WTC11 (cell line): ENCODE measurements around the gene GALNT9. TPM values are rescaled to one million over a fixed set of nuclear protein-coding genes. Genes with fewer than 3 reads are reported as not detected.
"Not testable (repeated sequence)": the region's sequence is repeated elsewhere in the genome, so short reads cannot be mapped to it uniquely, and the experiment has no call there.

Experiments used
- ATAC-seq: fragments of 200-7000 bp; cut with Tn5 transposase; 2 replicates; pipeline ENCODE4 v1.10.0; 2021; ENCODE audit warnings: mild to moderate bottlenecking, moderate library complexity
- CTCF ChIA-PET: fragments of 300-600 bp; sonication (Branson Sonifier 250); formaldehyde crosslinking; loops from one replicate; lab custom pipeline; 2021; ENCODE audit warnings: antibody characterized with exemption; lab: Charles Lee
- POLR2A ChIA-PET: fragments of 350-600 bp; sonication (Branson Sonifier 250); formaldehyde crosslinking; loops from one replicate; lab custom pipeline; 2021; ENCODE audit warnings: antibody characterized with exemption; lab: Charles Lee
- DNase-seq: peaks from one replicate; pipeline ENCODE4 v3.0.0; 2021; ENCODE audit warnings: low spot score
- H3K27ac Mint-ChIP-seq: 2 replicates; pipeline ENCODE4 v1.8.0; 2021; ENCODE audit warnings: mixed read lengths
- H3K27me3 Mint-ChIP-seq: 2 replicates; pipeline ENCODE4 v1.8.0; 2021; ENCODE audit warnings: low read depth, mild to moderate bottlenecking, moderate library complexity, mixed read lengths
- H3K36me3 Mint-ChIP-seq: 2 replicates; pipeline ENCODE4 v1.8.0; 2021; ENCODE audit warnings: mixed read lengths
- H3K4me1 Mint-ChIP-seq: 2 replicates; pipeline ENCODE4 v1.8.0; 2022; ENCODE audit warnings: mixed read lengths
- H3K4me3 Mint-ChIP-seq: 2 replicates; pipeline ENCODE4 v1.8.0; 2021; ENCODE audit warnings: mild to moderate bottlenecking, moderate library complexity, mixed read lengths
- H3K9me3 Mint-ChIP-seq: 2 replicates; pipeline ENCODE4 v1.8.0; 2021; ENCODE audit warnings: mixed read lengths
- CREB1 ChIP-seq: sonication (generic); formaldehyde crosslinking; IDR thresholded peaks from 2 replicates; pipeline ENCODE4 v1.8.0; 2023; ENCODE audit warnings: mild to moderate bottlenecking, missing genetic modification reagents
- FOXJ3 ChIP-seq: sonication (generic); formaldehyde crosslinking; IDR thresholded peaks from 2 replicates; pipeline ENCODE4 v1.9.0; 2021; ENCODE audit warnings: missing genetic modification reagents, mild to moderate bottlenecking, borderline replicate concordance
- JUN ChIP-seq: sonication (generic); formaldehyde crosslinking; IDR thresholded peaks from 2 replicates; pipeline ENCODE4 v1.8.0; 2023; ENCODE audit warnings: mild to moderate bottlenecking, missing genetic modification reagents
- NR3C1 ChIP-seq: sonication (generic); formaldehyde crosslinking; conservative IDR thresholded peaks from 2 replicates; pipeline ENCODE4 v1.8.1; 2023; ENCODE audit warnings: low read depth, mild to moderate bottlenecking, missing genetic modification reagents
- TCF7 ChIP-seq: sonication (generic); formaldehyde crosslinking; IDR thresholded peaks from 2 replicates; pipeline ENCODE4 v1.8.0; 2022; ENCODE audit warnings: mild to moderate bottlenecking, low read depth, missing genetic modification reagents, moderate library complexity
- TEAD1 ChIP-seq: sonication (generic); formaldehyde crosslinking; IDR thresholded peaks from 2 replicates; pipeline ENCODE4 v1.8.0; 2022; ENCODE audit warnings: mild to moderate bottlenecking, missing genetic modification reagents
- total RNA-seq: library from RNA; stranded (reverse); gene quantifications from 3 replicates; pipeline ENCODE4 v1.2.3, GENCODE V29; 2021
- TF ChIP-seq, protein P1 (sequence below): sonication (generic); formaldehyde crosslinking; IDR thresholded peaks from 2 replicates; pipeline ENCODE4 v1.8.0; 2022; ENCODE audit warnings: mild to moderate bottlenecking, missing genetic modification reagents
- TF ChIP-seq, protein P2 (sequence below): sonication (generic); formaldehyde crosslinking; IDR thresholded peaks from 2 replicates; pipeline ENCODE4 v1.8.1; 2022; ENCODE audit warnings: mild to moderate bottlenecking, moderate library complexity, missing genetic modification reagents
- TF ChIP-seq, protein P3 (sequence below): sonication (generic); formaldehyde crosslinking; IDR thresholded peaks from 2 replicates; pipeline ENCODE4 v1.8.1; 2022; ENCODE audit warnings: low read depth, missing genetic modification reagents, borderline replicate concordance
- TF ChIP-seq, protein P4 (sequence below): fragments of 250-450 bp; sonication (Bioruptor Pico); IDR thresholded peaks from 2 replicates; pipeline ENCODE4 v2.1.2; 2022; ENCODE audit warnings: mild to moderate bottlenecking, moderate library complexity
- TF ChIP-seq, protein P5 (sequence below): fragments of 250-450 bp; sonication (Bioruptor Pico); IDR thresholded peaks from 2 replicates; pipeline ENCODE4 v1.9.0; 2021; ENCODE audit warnings: mild to moderate bottlenecking
- TF ChIP-seq, protein P6 (sequence below): sonication (generic); formaldehyde crosslinking; IDR thresholded peaks from 2 replicates; pipeline ENCODE4 v1.8.0; 2022; ENCODE audit warnings: mild to moderate bottlenecking, missing genetic modification reagents

Gene GALNT9
- total RNA-seq, 1 experiment from 2014 or later: 0.90 TPM

DNA sequence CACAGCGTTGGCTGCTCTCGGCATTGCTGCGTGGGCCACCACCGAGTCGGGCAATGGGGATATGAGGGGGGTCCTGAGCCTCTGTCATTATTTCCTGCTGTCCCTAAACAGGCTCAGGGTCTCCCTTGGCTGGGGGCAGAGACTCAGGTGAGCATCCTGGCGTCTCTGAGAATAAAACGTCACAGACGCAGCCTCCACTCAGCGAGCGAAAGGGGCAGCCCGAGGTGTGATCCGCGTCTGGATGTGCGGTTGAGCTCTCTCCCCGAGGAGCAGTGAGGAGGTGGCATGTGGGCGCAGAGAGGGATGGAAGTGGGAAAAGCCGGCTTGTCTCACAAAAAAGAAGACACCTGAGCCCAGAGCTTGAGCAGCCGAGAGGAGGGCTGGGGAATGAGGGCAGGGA is 62.6 kb downstream of the GALNT9 start (continued):
- TF ChIP-seq, protein P1, sequence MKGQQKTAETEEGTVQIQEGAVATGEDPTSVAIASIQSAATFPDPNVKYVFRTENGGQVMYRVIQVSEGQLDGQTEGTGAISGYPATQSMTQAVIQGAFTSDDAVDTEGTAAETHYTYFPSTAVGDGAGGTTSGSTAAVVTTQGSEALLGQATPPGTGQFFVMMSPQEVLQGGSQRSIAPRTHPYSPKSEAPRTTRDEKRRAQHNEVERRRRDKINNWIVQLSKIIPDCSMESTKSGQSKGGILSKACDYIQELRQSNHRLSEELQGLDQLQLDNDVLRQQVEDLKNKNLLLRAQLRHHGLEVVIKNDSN (CRISPR knock-in tag): no peak
- no peak for TF ChIP-seq FOXJ3 (CRISPR knock-in tag)

DNA sequence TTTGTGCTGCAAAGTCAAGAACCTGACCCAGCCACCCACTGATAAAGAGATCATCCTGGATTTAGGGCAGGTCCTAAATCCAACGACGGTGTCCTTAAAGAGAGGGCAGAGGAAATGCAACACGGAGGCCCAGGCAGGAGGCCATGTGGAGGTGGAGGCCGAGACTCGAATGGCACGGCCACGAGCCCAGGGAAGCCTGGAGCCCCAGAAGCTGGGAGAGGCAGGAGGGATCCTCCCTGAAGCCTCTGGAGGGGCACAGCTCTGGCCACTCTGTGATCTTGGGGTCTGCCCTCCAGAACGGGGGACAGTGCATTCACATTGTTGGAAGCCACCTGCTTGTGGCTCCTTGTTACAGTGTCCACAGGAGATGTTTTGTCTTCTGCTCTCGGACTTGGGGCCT is 63.0 kb downstream of the GALNT9 start:
- Mint-ChIP-seq H3K27ac (no peak overlapping the region), H3K4me1 (no peaks in the 10 kb centered on the region), H3K27me3 (peaks cover 38% of the 10 kb centered on the region), H3K4me3 (no peak overlapping the region), H3K9me3 (no peaks in the 10 kb centered on the region), H3K36me3 (no peaks in the 10 kb centered on the region)
- CTCF ChIA-PET: interaction anchor here (1.1 kb wide), 1 partner anchor 18 kb away, joined by 3 read pairs; no protein-coding TSS in a partner anchor
- POLR2A ChIA-PET: no interaction called here
- DNase-seq: no peak
- TF ChIP-seq NR3C1 (CRISPR knock-in tag) (no peak), CREB1 (CRISPR knock-in tag) (no peak), TCF7 (CRISPR knock-in tag) (no peak), TEAD1 (CRISPR knock-in tag) (no peak), JUN (CRISPR knock-in tag) (no peak)
- TF ChIP-seq, protein P2, sequence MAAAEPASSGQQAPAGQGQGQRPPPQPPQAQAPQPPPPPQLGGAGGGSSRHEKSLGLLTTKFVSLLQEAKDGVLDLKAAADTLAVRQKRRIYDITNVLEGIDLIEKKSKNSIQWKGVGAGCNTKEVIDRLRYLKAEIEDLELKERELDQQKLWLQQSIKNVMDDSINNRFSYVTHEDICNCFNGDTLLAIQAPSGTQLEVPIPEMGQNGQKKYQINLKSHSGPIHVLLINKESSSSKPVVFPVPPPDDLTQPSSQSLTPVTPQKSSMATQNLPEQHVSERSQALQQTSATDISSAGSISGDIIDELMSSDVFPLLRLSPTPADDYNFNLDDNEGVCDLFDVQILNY (CRISPR knock-in tag): no peak
- TF ChIP-seq, protein P3, sequence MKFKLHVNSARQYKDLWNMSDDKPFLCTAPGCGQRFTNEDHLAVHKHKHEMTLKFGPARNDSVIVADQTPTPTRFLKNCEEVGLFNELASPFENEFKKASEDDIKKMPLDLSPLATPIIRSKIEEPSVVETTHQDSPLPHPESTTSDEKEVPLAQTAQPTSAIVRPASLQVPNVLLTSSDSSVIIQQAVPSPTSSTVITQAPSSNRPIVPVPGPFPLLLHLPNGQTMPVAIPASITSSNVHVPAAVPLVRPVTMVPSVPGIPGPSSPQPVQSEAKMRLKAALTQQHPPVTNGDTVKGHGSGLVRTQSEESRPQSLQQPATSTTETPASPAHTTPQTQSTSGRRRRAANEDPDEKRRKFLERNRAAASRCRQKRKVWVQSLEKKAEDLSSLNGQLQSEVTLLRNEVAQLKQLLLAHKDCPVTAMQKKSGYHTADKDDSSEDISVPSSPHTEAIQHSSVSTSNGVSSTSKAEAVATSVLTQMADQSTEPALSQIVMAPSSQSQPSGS (CRISPR knock-in tag): no peak
- TF ChIP-seq, protein P4, sequence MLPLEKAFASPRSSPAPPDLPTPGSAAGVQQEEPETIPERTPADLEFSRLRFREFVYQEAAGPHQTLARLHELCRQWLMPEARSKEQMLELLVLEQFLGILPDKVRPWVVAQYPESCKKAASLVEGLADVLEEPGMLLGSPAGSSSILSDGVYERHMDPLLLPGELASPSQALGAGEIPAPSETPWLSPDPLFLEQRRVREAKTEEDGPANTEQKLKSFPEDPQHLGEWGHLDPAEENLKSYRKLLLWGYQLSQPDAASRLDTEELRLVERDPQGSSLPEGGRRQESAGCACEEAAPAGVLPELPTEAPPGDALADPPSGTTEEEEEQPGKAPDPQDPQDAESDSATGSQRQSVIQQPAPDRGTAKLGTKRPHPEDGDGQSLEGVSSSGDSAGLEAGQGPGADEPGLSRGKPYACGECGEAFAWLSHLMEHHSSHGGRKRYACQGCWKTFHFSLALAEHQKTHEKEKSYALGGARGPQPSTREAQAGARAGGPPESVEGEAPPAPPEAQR (CRISPR knock-in tag): no peak
- TF ChIP-seq, protein P5, sequence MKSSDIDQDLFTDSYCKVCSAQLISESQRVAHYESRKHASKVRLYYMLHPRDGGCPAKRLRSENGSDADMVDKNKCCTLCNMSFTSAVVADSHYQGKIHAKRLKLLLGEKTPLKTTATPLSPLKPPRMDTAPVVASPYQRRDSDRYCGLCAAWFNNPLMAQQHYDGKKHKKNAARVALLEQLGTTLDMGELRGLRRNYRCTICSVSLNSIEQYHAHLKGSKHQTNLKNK (CRISPR knock-in tag): no peak
- TF ChIP-seq, protein P6, sequence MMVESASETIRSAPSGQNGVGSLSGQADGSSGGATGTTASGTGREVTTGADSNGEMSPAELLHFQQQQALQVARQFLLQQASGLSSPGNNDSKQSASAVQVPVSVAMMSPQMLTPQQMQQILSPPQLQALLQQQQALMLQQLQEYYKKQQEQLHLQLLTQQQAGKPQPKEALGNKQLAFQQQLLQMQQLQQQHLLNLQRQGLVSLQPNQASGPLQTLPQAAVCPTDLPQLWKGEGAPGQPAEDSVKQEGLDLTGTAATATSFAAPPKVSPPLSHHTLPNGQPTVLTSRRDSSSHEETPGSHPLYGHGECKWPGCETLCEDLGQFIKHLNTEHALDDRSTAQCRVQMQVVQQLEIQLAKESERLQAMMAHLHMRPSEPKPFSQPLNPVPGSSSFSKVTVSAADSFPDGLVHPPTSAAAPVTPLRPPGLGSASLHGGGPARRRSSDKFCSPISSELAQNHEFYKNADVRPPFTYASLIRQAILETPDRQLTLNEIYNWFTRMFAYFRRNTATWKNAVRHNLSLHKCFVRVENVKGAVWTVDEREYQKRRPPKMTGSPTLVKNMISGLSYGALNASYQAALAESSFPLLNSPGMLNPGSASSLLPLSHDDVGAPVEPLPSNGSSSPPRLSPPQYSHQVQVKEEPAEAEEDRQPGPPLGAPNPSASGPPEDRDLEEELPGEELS (CRISPR knock-in tag): no peak
- no peak for ATAC-seq

DNA sequence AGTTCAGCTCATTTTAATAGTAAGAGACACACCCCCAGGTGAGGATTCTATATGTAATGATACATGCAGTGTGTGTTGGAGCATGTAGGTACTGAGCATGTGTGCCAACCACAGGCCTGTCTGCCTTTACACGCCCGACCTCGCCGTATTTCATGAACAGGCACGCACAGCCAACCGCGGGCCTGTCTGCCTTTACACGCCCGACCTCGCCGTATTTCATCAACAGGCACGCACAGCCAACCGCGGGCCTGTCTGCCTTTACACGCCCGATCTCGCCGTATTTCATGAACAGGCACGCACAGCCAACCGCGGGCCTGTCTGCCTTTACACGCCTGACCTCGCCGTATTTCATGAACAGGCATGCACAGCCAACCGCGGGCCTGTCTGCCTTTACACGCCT is 63.6 kb downstream of the GALNT9 start:
- peaks cover 39% of the 10 kb centered on the region for H3K27me3 Mint-ChIP-seq
- POLR2A ChIA-PET, H3K27ac Mint-ChIP-seq, H3K36me3 Mint-ChIP-seq, ATAC-seq, H3K9me3 Mint-ChIP-seq, H3K4me3 Mint-ChIP-seq, DNase-seq, H3K4me1 Mint-ChIP-seq: not testable (repeated sequence)
- CTCF ChIA-PET: interaction anchor here (1.0 kb wide), 1 partner anchor 8 kb away, joined by 3 read pairs; no protein-coding TSS in a partner anchor
